Osteocyte (in vitro differentiated cells): Measurements from ENCODE around the gene PHLDB2. TPM values are rescaled to one million over a fixed set of nuclear protein-coding genes. Genes with fewer than 3 reads are reported as not detected.

ENCODE experiments used
- DNase-seq: peaks from one replicate; pipeline ENCODE4 v3.0.0; 2021; ENCODE audit warnings: mixed read lengths; ENCODE audit not compliant: unreplicated experiment; ENCODE audit errors: extremely low spot score
- H3K27ac Mint-ChIP-seq: one replicate; pipeline ENCODE4 v1.8.0; 2021; ENCODE audit warnings: mild to moderate bottlenecking, mixed read lengths; ENCODE audit not compliant: unreplicated experiment
- H3K27me3 Mint-ChIP-seq: one replicate; pipeline ENCODE4 v1.8.0; 2021; ENCODE audit warnings: mixed read lengths; ENCODE audit not compliant: unreplicated experiment
- H3K36me3 Mint-ChIP-seq: one replicate; pipeline ENCODE4 v1.8.0; 2021; ENCODE audit warnings: mixed read lengths; ENCODE audit not compliant: unreplicated experiment
- H3K4me1 Mint-ChIP-seq: one replicate; pipeline ENCODE4 v1.8.0; 2021; ENCODE audit warnings: mixed read lengths; ENCODE audit not compliant: unreplicated experiment
- H3K4me3 Mint-ChIP-seq: one replicate; pipeline ENCODE4 v1.8.0; 2021; ENCODE audit warnings: mild to moderate bottlenecking, moderate library complexity, mixed read lengths; ENCODE audit not compliant: unreplicated experiment
- H3K9me3 Mint-ChIP-seq: one replicate; pipeline ENCODE4 v1.8.0; 2021; ENCODE audit warnings: mixed read lengths; ENCODE audit not compliant: unreplicated experiment
- total RNA-seq: library from RNA; stranded (reverse); gene quantifications from 2 replicates; pipeline ENCODE4 v1.2.1, GENCODE V29; 2021
- TF ChIP-seq, protein P1 (sequence below): fragments of 200-600 bp; sonication (generic); IDR thresholded peaks from 2 replicates; pipeline ENCODE4 v1.5.0; 2021; ENCODE audit warnings: antibody characterized with exemption, mild to moderate bottlenecking, moderate library complexity

The PHLDB2 gene
- total RNA-seq, 1 donor from 2014 or later: 134 TPM

DNA sequence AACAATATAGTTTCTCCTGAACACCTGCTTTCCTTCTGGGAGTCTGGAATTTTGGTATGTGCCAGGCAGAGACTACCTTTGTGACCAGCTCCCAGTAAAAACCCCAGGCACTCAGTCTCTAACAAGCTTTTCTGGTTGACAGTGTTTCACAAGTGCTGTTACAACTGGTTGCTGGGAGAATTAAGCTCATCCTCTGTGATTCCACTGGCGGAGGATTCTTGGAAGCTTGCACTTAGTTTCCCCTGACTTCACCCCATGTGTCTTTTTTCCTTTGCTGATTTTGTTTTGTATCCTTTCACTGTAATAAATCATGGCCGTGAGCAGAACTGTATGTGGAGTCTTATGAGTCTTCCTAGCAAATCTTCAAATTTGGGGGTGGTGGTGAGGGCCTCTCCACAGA lies 134.0 kb downstream of the PHLDB2 start:
- Mint-ChIP-seq H3K4me3 (no peak overlapping the region), H3K4me1 (no peaks in the 10 kb centered on the region), H3K9me3 (no peaks in the 10 kb centered on the region), H3K27me3 (no peaks in the 10 kb centered on the region), H3K27ac (no peak overlapping the region), H3K36me3 (peaks cover 9% of the 10 kb centered on the region)
- no peak for DNase-seq
- TF ChIP-seq, protein P1, sequence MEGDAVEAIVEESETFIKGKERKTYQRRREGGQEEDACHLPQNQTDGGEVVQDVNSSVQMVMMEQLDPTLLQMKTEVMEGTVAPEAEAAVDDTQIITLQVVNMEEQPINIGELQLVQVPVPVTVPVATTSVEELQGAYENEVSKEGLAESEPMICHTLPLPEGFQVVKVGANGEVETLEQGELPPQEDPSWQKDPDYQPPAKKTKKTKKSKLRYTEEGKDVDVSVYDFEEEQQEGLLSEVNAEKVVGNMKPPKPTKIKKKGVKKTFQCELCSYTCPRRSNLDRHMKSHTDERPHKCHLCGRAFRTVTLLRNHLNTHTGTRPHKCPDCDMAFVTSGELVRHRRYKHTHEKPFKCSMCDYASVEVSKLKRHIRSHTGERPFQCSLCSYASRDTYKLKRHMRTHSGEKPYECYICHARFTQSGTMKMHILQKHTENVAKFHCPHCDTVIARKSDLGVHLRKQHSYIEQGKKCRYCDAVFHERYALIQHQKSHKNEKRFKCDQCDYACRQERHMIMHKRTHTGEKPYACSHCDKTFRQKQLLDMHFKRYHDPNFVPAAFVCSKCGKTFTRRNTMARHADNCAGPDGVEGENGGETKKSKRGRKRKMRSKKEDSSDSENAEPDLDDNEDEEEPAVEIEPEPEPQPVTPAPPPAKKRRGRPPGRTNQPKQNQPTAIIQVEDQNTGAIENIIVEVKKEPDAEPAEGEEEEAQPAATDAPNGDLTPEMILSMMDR: no peak

DNA sequence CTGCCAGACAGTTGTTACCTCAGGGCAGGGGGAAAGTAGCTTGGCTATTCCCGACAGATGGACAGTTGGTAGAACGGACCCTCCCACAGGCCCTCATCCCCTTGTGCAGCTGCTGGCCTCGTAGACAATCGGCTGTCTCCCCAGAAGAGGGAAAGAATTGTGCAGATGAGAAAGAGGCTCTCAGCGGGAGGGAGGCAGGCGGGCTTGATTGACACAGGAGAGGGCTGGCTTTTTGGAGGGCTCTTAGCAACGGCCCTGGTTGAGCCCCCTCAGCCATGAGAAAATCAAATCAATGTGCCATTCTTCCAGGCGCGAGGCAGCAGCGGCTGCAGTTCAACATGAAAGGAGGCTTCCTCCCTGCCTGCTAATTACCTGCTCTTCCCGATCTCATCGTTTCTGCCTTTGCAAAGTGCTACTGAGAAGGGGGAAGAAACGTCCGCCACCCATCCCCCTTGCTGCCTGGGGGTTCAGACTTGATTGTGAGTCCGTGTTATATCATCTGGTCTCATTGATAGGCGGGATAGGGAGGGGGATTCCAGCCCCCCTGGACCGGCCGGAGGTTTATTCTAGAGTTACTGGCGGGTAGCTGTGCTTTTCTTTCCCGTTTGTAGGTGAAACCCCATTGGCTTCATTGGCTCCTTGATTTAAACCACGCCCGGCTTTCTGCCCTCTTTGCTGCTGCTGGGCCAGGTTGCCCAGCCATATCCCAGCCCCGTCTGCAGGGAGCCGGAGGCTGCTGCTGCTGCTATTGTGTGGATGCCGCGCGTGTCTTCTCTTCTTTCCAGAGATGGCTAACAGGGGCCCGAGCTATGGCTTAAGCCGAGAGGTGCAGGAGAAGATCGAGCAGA lies 139.8 kb downstream of the PHLDB2 start, which contains the start of gene TAGLN3:
Gene TAGLN3 (plus strand): TSS at position 287 of the 848 bp plus-strand sequence. CDS start 501 bp downstream, at position 788.
- DNase-seq: no peak
- Mint-ChIP-seq H3K4me1 (peaks cover 16% of the 10 kb centered on the region), H3K36me3 (no peaks in the 10 kb centered on the region), H3K27me3 (no peaks in the 10 kb centered on the region), H3K4me3 (peak within 1 kb of the TSS; percentile 76), H3K27ac (no peak within 1 kb of the TSS), H3K9me3 (no peaks in the 10 kb centered on the region)
- TF ChIP-seq, protein P1: no peak

DNA sequence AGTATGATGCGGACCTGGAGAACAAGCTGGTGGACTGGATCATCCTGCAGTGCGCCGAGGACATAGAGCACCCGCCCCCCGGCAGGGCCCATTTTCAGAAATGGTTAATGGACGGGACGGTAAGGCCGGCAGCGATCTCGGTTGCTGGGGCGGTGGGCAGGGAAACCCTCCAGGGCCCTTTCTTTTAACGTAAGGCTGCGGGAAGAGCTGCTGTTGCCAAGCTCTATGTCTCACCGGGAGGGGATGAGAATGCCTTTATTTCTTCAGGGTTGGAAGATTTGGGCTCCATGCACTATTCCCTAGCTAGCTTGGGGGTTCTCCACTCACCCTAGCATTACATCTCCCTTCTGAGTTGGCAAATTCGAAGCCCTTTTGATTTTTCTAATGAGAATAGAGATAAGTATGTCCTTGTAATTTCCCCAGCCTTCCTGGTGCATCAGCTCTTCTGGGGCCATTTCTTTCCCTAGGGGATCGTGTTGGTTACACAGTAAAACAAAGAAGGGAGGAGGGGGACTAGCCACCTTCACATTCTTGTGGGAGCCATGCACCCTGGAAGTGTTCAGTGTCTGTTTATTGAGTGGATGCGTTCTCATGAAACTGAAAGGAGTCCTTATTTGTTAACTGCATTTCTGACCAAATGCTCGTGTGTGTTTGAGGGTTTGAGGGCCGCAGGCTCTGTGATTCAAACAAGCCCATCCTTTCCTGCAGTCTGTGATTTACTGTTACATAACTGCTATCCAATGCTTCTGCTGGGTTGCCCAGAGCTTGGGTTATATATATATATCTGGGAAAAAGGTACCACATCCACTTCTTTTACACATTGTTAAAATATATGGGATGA lies 140.6 kb downstream of the PHLDB2 start:
- TF ChIP-seq, protein P1: no peak

DNA sequence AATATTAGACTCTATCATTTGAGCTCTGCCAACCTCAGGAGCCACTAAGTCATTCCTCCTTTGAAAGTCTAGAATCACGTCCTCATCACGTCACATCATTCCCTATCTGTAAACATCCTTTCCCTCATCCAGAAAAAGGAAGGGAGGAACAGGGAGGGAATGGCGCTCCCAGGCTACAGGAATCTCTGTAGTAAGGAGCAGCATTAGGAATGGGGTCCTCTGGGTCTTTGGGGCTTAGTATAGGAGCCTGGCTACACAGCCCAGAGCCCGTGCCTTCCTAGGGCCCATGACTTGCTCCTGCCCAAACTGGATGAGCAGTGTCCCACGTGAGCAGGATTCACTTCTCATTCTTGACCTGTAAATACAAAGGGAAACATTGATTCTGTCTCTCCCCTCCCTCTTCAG lies 141.3 kb downstream of the PHLDB2 start:
- Mint-ChIP-seq H3K4me3 (no peak overlapping the region), H3K4me1 (peaks cover 16% of the 10 kb centered on the region), H3K27me3 (no peaks in the 10 kb centered on the region), H3K27ac (no peak overlapping the region), H3K9me3 (no peaks in the 10 kb centered on the region), H3K36me3 (no peaks in the 10 kb centered on the region)
- TF ChIP-seq, protein P1: no peak
- DNase-seq: no peak

More for the DNA sequence above, 140.6 kb downstream of the PHLDB2 start:
- Mint-ChIP-seq H3K9me3 (no peaks in the 10 kb centered on the region), H3K36me3 (no peaks in the 10 kb centered on the region), H3K27ac (no peak overlapping the region), H3K4me3 (peak overlapping the region; percentile 76), H3K4me1 (peaks cover 16% of the 10 kb centered on the region), H3K27me3 (no peaks in the 10 kb centered on the region)
- no peak for DNase-seq

DNA sequence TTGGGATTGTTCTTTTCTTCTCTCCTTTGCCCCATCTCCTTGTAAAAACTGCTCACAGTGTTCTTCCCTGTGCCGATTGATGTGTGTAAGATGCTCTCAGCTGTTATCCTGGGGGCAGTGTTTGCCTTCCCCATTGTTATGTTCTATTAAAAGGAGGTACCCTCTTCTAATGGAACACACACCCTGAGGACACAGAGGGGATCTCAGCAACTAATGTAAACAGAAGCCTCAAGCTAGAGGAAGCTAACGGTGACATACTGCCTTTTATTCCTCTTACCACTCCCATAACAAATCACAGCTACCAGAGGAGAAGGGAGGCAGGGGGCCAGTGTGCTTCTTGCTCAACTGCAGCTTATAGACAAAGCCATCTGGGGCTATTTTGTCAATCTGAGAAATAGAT lies 141.9 kb downstream of the PHLDB2 start:
- TF ChIP-seq, protein P1: no peak
- Mint-ChIP-seq H3K4me1 (peaks cover 16% of the 10 kb centered on the region), H3K4me3 (no peak overlapping the region), H3K9me3 (no peaks in the 10 kb centered on the region), H3K27ac (no peak overlapping the region), H3K36me3 (no peaks in the 10 kb centered on the region), H3K27me3 (no peaks in the 10 kb centered on the region)
- DNase-seq: no peak
